HCT116 (cell line): Measurements from ENCODE around the gene EXD3. TPM values are rescaled to one million over a fixed set of nuclear protein-coding genes. Genes with fewer than 3 reads are reported as not detected.

Experiments used
- ATAC-seq: fragments of 200-7000 bp; cut with Tn5 transposase; 2 replicates; pipeline ENCODE4 v1.9.1; 2020; ENCODE audit warnings: mild to moderate bottlenecking, moderate library complexity
- BruUV-seq: library from RNA; stranded (reverse); fragments of 400-500 nt; replicated peaks from 2 replicates; lab custom pipeline; 2021; lab: Mats Ljungman, UMichigan
- CTCF ChIA-PET: fragments of 300-600 bp; sonication (Branson Sonifier 250); formaldehyde crosslinking; loops from one replicate; lab custom pipeline; 2021; ENCODE audit warnings: antibody characterized with exemption; lab: Charles Lee
- POLR2A ChIA-PET: fragments of 300-600, 350-600 bp; sonication (Branson Sonifier 250); formaldehyde crosslinking; loops from one replicate; lab custom pipeline; 2021; ENCODE audit warnings: antibody characterized with exemption; lab: Charles Lee
- RAD21 ChIA-PET, 2 experiments: fragments of 300-600 bp; sonication (Branson Sonifier 250); formaldehyde crosslinking; loops; one replicate each; lab custom pipeline; 2023; ENCODE audit warnings: low total read pairs in 2 of 2; ENCODE audit not compliant: uncharacterized antibody in 2 of 2, unreplicated experiment in 2 of 2, low non-redundant PET in 1 of 2; lab: Charles Lee
- DNase-seq: peaks from one replicate; pipeline ENCODE4 v3.0.0-alpha.2; 2010; ENCODE audit warnings: low read depth, low spot score
- H2AFZ ChIP-seq: fragments of 200-600 bp; shearing (Covaris generic), sonication (generic); 2 replicates; pipeline ENCODE4 v1.6.1; 2017; ENCODE audit warnings: low read depth, mixed run types, mixed read lengths, antibody characterized with exemption, low read length; ENCODE audit not compliant: poor library complexity, severe bottlenecking
- H3K27ac ChIP-seq: 2 replicates; pipeline ENCODE4 v1.5.1; 2012; ENCODE audit warnings: low read depth, low read length
- H3K27me3 ChIP-seq: fragments of 200-600 bp; sonication (generic); 2 replicates; pipeline ENCODE4 v1.6.1; 2016; ENCODE audit warnings: mixed run types, low read length, mixed read lengths; ENCODE audit not compliant: insufficient read depth
- H3K36me3 ChIP-seq, 2 experiments: fragments of 200-500 bp in 1 of 2; fragments of 200-600 bp in 1 of 2; sonication (Bioruptor generic) in 1 of 2; sonication (generic) in 1 of 2; 2 replicates each; pipeline versions ENCODE4 v1.5.1 to v1.6.1; 2014 to 2016; ENCODE audit warnings: low read length in 2 of 2, inconsistent platforms in 1 of 2, mixed read lengths in 1 of 2, mixed run types in 1 of 2; ENCODE audit not compliant: insufficient read depth in 2 of 2, control insufficient read depth in 1 of 2
- H3K4me1 ChIP-seq, 2 experiments: fragments of 200-600 bp in 1 of 2; sonication (generic) in 1 of 2; 2 replicates each; pipeline versions ENCODE4 v1.5.1 to v1.6.1; 2012 to 2017; ENCODE audit warnings: low read length in 2 of 2, inconsistent platforms in 1 of 2, mild to moderate bottlenecking in 1 of 2, mixed read lengths in 1 of 2, mixed run types in 1 of 2, moderate library complexity in 1 of 2; ENCODE audit not compliant: insufficient read depth in 2 of 2, control insufficient read depth in 1 of 2
- H3K4me2 ChIP-seq: fragments of 200-600 bp; sonication (generic); 2 replicates; pipeline ENCODE4 v1.6.1; 2017; ENCODE audit warnings: mixed run types, low read length, mixed read lengths
- H3K4me3 ChIP-seq, 2 experiments: fragments of 200-600 bp in 1 of 2; sonication (generic) in 1 of 2; replicated peaks in 1 of 2; 2 replicates each; pipeline ENCODE4 v1.5.1; 2011 to 2016; ENCODE audit warnings: low read length in 2 of 2, control low read depth in 1 of 2, low read depth in 1 of 2, mild to moderate bottlenecking in 1 of 2, mixed read lengths in 1 of 2, mixed run types in 1 of 2
- H3K79me2 ChIP-seq: fragments of 200-600 bp; sonication (generic); 2 replicates; pipeline ENCODE4 v1.6.1; 2017; ENCODE audit warnings: mild to moderate bottlenecking, mixed run types, low read length, moderate library complexity, mixed read lengths; ENCODE audit not compliant: insufficient read depth
- H3K9ac ChIP-seq: fragments of 200-600 bp; sonication (generic); 2 replicates; pipeline ENCODE4 v1.6.1; 2016; ENCODE audit warnings: low read length, mixed read lengths
- H3K9me2 ChIP-seq: fragments of 200-600 bp; sonication (generic), shearing (Covaris generic); 2 replicates; pipeline ENCODE4 v1.6.1; 2017; ENCODE audit warnings: mixed run types, mild to moderate bottlenecking, moderate library complexity; ENCODE audit not compliant: insufficient read depth
- H3K9me3 ChIP-seq, 2 experiments: fragments of 200-500 bp in 1 of 2; fragments of 200-600 bp in 1 of 2; sonication (Bioruptor generic) in 1 of 2; sonication (generic) in 1 of 2; 2 replicates each; pipeline ENCODE4 v1.6.1; 2014 to 2017; ENCODE audit warnings: low read length in 2 of 2, mixed read lengths in 2 of 2, inconsistent platforms in 1 of 2, low read depth in 1 of 2, mild to moderate bottlenecking in 1 of 2, mixed run types in 1 of 2, moderate library complexity in 1 of 2; ENCODE audit not compliant: control insufficient read depth in 1 of 2, insufficient read depth in 1 of 2
- H4K20me1 ChIP-seq: fragments of 200-600 bp; sonication (generic), shearing (Covaris generic); 2 replicates; pipeline ENCODE4 v1.6.1; 2017; ENCODE audit warnings: mixed run types, mild to moderate bottlenecking, moderate library complexity; ENCODE audit not compliant: insufficient read depth
- ATF3 ChIP-seq: IDR thresholded peaks from 2 replicates; pipeline ENCODE4 v1.6.1; 2012
- CBX3 ChIP-seq: IDR thresholded peaks from 2 replicates; pipeline ENCODE4 v1.6.1; 2012; ENCODE audit warnings: low read depth
- CEBPB ChIP-seq: IDR thresholded peaks from 2 replicates; pipeline ENCODE4 v1.6.1; 2012; ENCODE audit warnings: low read depth
- EGR1 ChIP-seq: IDR thresholded peaks from 2 replicates; pipeline ENCODE4 v1.6.1; 2012; ENCODE audit warnings: low read depth
- EZH2 ChIP-seq: fragments of 200-600 bp; sonication (generic); IDR thresholded peaks from 2 replicates; pipeline ENCODE4 v1.6.1; 2017; ENCODE audit warnings: antibody characterized with exemption, mixed run types
- EZH2phosphoT487 ChIP-seq: fragments of 200-600 bp; IDR thresholded peaks from 2 replicates; pipeline ENCODE4 v1.6.1; 2018; ENCODE audit warnings: antibody characterized with exemption, borderline replicate concordance
- FOSL1 ChIP-seq: IDR thresholded peaks from 2 replicates; pipeline ENCODE4 v1.6.1; 2012; ENCODE audit warnings: low read depth
- POLR2AphosphoS5 ChIP-seq: IDR thresholded peaks from 2 replicates; pipeline ENCODE4 v1.6.1; 2011; ENCODE audit warnings: mild to moderate bottlenecking, low read depth, low read length, moderate library complexity
- RAD21 ChIP-seq: IDR thresholded peaks from 2 replicates; pipeline ENCODE4 v1.6.1; 2012; ENCODE audit warnings: low read depth, mild to moderate bottlenecking
- REST ChIP-seq: IDR thresholded peaks from 2 replicates; pipeline ENCODE4 v1.6.1; 2012; ENCODE audit warnings: low read depth
- SP1 ChIP-seq: IDR thresholded peaks from 2 replicates; pipeline ENCODE4 v1.6.1; 2012; ENCODE audit warnings: low read depth
- TCF7L2 ChIP-seq: IDR thresholded peaks from 2 replicates; pipeline ENCODE4 v1.7.0; 2011; ENCODE audit warnings: borderline replicate concordance, inconsistent platforms; ENCODE audit not compliant: insufficient read depth, insufficient read length; ENCODE audit errors: extremely low read depth
- YY1 ChIP-seq: IDR thresholded peaks from 2 replicates; pipeline ENCODE4 v1.6.1; 2011; ENCODE audit warnings: low read length, low read depth, moderate library complexity, mild to moderate bottlenecking; ENCODE audit not compliant: insufficient replicate concordance; ENCODE audit errors: extremely low read depth
- ZFX ChIP-seq: fragments of 450-650 bp; IDR thresholded peaks from 2 replicates; pipeline ENCODE4 v1.6.1; 2017
- intact Hi-C: fragments of 100-400 bp; cut with micrococcal nuclease; formaldehyde crosslinking; loops from 2 replicates; pipeline ENCODE4 v1.10.0; 2022
- total RNA-seq: library from RNA; stranded (reverse); gene quantifications from one replicate; pipeline ENCODE4 v1.2.1, GENCODE V29; 2021; ENCODE audit not compliant: unreplicated experiment
- TF ChIP-seq, protein P1 (sequence below), 3 experiments: fragments of 200-600 bp in 1 of 3; sonication (generic) in 1 of 3; IDR thresholded peaks in 2 of 3; conservative IDR thresholded peaks in 1 of 3; 2 replicates each; pipeline ENCODE4 v1.5.1; 2012 to 2017; ENCODE audit warnings: low read depth in 2 of 3, low read length in 2 of 3, antibody characterized with exemption in 1 of 3, borderline replicate concordance in 1 of 3, control low read depth in 1 of 3, mild to moderate bottlenecking in 1 of 3, mixed read lengths in 1 of 3, mixed run types in 1 of 3, moderate library complexity in 1 of 3; ENCODE audit not compliant: insufficient read depth in 1 of 3
- TF ChIP-seq, protein P2 (sequence below): IDR thresholded peaks from 2 replicates; pipeline ENCODE4 v1.6.1; 2011; ENCODE audit warnings: mild to moderate bottlenecking, low read length, moderate library complexity; ENCODE audit not compliant: insufficient replicate concordance; ENCODE audit errors: extremely low read depth

Gene EXD3
- total RNA-seq, 1 experiment from 2014 or later = 25.4 TPM

DNA sequence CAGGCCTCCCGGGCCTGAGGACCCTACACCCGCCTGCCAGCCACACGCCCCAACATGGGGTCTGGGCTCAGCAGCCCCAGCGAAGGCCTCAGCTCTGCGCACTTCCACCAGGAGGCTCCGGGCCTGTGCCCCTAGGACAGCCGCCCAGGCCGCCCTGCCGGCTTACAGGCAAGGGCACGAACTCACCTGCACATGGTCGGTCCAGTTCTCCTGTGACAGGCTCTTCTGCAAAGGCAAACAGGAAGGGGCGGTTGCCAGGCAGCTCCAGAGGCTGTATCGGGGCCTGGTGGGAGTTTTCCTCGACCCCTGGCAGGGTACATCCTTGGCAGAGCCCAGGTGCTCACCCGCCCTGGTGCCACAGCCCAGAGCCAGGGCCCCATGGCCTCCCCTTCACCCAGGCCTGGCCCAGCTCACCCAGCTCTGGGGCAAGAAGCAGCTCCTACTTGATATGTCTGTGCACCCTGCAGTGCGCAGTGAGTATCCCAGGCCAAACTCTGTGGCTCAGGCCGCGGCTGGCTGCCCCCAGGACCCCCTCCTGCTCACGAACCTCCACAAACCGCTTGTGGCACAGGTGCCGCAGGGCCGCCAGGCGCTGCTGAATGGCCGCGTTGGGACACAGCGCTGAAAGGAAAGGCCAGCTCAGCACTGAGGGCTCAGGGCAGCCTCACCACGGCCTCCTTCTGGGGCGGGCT lies 68.7 kb downstream of the EXD3 start:
- Histone ChIP-seq H3K4me2 (no peak overlapping the region), H2AFZ (no peak overlapping the region)
- TF ChIP-seq, protein P1, sequence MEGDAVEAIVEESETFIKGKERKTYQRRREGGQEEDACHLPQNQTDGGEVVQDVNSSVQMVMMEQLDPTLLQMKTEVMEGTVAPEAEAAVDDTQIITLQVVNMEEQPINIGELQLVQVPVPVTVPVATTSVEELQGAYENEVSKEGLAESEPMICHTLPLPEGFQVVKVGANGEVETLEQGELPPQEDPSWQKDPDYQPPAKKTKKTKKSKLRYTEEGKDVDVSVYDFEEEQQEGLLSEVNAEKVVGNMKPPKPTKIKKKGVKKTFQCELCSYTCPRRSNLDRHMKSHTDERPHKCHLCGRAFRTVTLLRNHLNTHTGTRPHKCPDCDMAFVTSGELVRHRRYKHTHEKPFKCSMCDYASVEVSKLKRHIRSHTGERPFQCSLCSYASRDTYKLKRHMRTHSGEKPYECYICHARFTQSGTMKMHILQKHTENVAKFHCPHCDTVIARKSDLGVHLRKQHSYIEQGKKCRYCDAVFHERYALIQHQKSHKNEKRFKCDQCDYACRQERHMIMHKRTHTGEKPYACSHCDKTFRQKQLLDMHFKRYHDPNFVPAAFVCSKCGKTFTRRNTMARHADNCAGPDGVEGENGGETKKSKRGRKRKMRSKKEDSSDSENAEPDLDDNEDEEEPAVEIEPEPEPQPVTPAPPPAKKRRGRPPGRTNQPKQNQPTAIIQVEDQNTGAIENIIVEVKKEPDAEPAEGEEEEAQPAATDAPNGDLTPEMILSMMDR (IDR thresholded peaks at IDR 0.05 in 2 of 3, conservative IDR thresholded peaks at IDR 0.05 in 1 of 3; ENCODE audit: borderline replicate concordance in 1 of 3, insufficient read depth in 1 of 3, low read depth in 2 of 3, low read length in 2 of 3) = no peak
- no peak for TF ChIP-seq SP1
- TF ChIP-seq EGR1 = no peak
- no peak for TF ChIP-seq EZH2phosphoT487
- TF ChIP-seq TCF7L2 = no peak
- TF ChIP-seq, protein P2, sequence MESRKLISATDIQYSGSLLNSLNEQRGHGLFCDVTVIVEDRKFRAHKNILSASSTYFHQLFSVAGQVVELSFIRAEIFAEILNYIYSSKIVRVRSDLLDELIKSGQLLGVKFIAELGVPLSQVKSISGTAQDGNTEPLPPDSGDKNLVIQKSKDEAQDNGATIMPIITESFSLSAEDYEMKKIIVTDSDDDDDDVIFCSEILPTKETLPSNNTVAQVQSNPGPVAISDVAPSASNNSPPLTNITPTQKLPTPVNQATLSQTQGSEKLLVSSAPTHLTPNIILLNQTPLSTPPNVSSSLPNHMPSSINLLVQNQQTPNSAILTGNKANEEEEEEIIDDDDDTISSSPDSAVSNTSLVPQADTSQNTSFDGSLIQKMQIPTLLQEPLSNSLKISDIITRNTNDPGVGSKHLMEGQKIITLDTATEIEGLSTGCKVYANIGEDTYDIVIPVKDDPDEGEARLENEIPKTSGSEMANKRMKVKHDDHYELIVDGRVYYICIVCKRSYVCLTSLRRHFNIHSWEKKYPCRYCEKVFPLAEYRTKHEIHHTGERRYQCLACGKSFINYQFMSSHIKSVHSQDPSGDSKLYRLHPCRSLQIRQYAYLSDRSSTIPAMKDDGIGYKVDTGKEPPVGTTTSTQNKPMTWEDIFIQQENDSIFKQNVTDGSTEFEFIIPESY = no peak
- TF ChIP-seq FOSL1 = no peak
- TF ChIP-seq POLR2AphosphoS5 = no peak
- TF ChIP-seq CEBPB = no peak
- TF ChIP-seq YY1 = no peak
- TF ChIP-seq ZFX = no peak
- TF ChIP-seq RAD21 = no peak
- no peak for TF ChIP-seq REST
- no peak for TF ChIP-seq EZH2
- no peak for TF ChIP-seq CBX3
- TF ChIP-seq ATF3 = no peak

More for the DNA sequence above, 68.7 kb downstream of the EXD3 start:
- intact Hi-C loops = no loop called here
- Histone ChIP-seq H3K9me3 (peaks cover 8 to 10% of the 10 kb centered on the region in 2 experiments; a peak in 3 of 4 replicates), H3K27ac (no peak overlapping the region), H3K27me3 (no peaks in the 10 kb centered on the region), H4K20me1 (no peaks in the 10 kb centered on the region), H3K36me3 (no peaks in the 10 kb centered on the region), H3K9ac (no peak overlapping the region), H3K79me2 (no peaks in the 10 kb centered on the region), H3K9me2 (no peaks in the 10 kb centered on the region), H3K4me1 (no peaks in the 10 kb centered on the region), H3K4me3 (no peak overlapping the region)
- DNase-seq (no peak), ATAC-seq (no peak)
- POLR2A ChIA-PET = no interaction called here
- CTCF ChIA-PET = no interaction called here
- BruUV-seq = no TSS peak
- RAD21 ChIA-PET = no interaction called here
